ELR (cell line): Measurements from ENCODE around the gene DHX30.

Source experiments
- DNase-seq: peaks from one replicate; pipeline ENCODE4 v3.0.0-alpha.2; 2015; ENCODE audit warnings: low read depth

The DHX30 gene

GRCh38 chr3:47854267-47854666, 51.3 kb downstream of the DHX30 start:
- no peak for DNase-seq

GRCh38 chr3:47854720-47855455, 52.0 kb downstream of the DHX30 start:
- DNase-seq = no peak

GRCh38 chr3:47855461-47856383, 52.8 kb downstream of the DHX30 start:
- no peak for DNase-seq

- no peak for DNase-seq
Measured at GRCh38 chr3:47856669-47857068, 53.7 kb downstream of the DHX30 start.

DNA sequence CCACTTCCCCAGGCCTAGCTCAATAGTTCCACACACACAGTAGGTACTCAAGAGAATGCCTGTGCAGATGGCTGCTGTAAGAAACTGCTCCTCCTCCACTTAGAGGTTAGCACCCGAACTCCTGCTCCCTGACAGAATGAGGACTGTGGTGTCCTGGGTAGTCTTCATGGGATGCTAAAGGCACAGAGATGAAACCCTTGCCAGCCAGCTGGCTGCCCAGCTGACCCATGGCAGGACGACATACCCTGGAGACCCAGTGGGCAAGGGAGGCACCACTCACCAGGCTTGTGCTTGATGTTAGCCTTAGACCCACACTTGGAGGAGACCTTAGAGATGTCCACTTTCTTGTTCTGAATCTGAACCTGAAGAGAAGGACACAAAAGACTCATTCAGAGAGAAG, 54.2 kb downstream of the DHX30 start:
- no peak for DNase-seq

DNA sequence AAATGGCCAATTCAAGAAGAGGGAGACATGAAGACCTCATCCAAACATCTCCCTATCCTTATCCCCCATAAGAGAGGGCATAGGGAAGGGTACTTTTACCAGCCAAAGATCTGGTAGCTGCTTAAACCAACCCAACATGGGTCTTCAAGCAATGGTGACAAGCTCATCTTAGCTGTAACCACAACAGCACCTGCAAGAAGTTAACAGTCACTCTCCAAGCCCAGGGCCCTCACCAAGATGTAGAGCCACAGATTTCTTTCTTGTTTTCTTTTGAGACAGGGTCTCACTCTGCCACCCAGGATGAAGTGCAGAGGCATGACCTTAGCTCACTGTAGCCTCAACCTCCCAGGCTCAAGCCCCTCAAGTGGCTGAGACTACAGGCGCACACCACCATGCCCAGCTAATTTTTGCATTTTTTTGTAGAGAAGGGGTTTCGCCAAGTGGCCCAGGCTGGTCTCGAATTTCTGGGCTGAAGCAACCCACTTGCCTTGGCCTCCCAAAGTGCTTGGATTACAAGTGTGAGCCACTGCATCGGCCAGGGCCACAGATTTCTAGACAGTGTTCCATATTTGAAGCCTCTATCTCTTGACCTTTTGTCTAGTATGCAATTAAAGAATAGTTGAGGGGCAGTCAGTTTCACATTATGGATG, 57.1 kb downstream of the DHX30 start:
- no peak for DNase-seq

DNA sequence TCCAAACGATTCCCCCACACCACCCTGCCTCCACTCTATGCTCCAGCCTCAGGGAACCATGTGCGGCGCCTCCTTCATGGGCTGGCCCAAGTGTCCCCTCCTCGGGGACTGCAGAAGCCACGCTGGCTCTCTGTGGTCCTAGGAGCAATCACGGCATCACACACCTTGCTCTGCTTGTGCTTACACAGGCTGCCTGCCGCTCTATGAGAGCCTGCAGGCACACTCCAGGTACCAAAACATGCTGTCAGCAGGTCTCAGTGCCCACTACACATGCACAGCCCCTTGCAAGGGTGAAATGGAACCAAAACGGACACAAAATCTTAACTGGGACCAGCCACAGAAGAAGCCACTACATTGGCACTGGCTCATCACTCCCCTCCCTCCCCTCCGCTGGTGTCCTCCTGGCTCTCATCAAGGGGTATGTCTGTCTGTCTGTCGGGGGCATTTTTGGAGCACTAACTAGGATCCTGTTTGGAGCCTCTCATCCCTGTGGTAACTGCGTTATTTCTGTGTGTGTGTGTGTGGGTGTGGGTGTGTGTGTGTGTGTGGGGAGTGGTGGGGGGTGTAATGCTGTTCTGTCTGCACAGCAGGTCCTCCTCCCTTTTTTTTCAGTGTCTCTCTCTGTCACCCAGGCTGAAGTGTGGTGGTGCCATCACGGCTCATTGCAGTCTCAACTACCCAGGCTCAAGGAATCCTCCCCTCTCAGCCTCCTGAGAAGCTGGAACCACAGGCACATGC, 60.6 kb downstream of the DHX30 start:
- DNase-seq = no peak

- DNase-seq = peak; percentile 32
Measured at GRCh38 chr3:47865192-47865591, 62.3 kb downstream of the DHX30 start.

DNA sequence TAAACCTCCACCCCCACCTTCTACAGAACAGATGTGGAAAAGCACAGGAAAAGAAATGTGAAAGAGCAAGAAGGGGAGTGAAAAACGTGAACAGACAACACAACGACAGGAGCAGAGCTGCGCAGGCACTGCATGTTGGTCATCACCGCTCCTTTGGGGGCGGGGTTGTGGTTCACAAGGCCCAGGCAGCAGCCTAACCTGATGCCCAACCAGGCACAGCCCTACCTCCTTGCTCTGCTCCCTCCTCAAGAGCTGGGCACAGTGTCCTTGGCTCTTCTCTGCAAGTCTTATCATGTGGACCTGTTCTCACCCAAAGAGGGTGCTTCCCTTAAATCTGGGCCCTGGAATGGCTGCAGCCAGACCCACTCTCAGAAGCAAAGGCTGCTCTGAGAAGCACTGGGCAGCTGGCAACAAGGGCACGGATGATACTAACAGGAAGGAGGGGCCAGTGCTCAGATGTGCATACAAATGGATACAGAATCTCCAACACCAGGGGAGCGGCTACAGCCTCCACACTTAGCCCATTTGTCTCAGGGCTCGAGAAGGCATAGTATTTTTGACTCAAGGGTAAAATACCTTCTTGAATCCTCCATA, 64.6 kb downstream of the DHX30 start:
- no peak for DNase-seq

- no peak for DNase-seq
Measured at GRCh38 chr3:47868306-47868705, 65.4 kb downstream of the DHX30 start.

DNA sequence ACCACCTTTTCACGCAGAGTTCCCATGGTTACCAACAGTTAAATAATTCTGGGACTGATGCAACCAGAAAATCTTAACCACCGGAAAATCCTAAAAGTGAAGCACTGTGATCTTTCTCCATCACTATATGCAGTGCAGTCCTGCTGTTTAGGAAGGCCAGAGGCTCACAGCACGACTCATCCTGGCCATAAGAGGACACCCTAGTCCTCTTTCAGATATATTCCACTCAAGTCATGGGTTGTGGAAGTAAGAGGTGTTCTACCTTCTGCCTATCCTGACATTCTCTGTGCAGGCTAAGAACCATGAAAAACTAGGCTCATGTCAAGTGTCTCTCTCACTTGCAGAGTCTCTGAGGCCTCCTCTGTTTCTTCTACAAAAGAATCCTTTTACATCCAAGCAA, 67.2 kb downstream of the DHX30 start:
- no peak for DNase-seq

- DNase-seq = no peak
Measured at GRCh38 chr3:47870702-47871260, 67.8 kb downstream of the DHX30 start.

DNA sequence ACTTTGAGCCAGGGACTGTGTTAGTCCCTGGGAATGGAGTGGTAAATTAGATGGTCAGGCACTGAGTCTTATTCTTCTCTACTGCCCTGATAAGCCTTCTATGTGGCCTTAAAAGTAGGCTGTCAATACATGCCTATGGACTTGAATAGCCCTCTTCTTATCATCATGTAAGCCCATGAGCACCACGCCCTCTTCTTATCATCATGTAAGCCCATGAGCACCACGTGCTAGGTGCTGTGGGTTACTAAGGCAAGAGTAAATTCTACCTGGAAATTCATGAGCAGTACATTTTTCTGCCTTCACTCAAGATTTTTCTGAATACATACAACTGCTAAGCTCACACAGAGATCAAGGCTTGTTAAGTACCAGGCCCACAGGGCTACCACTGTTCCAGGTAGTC, 68.5 kb downstream of the DHX30 start:
- no peak for DNase-seq

DNA sequence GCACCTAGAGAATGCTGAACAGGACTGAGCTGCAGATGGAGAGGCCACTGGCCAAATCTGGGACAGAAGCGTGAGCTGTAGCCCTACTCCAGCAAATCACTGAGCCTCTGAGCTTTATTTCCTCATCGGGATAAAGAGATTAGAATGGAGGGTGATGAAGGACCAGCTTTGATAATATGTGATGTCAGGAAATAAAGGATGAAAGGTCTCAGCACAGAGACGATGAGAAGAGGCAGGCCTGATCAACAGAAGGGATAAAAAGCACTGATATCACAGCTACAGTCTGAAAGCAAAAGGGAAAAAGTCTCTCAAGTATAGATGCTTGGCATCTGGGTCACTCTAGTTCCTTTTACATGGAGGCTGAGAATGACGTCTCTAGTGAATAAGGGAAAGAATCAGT, 70.0 kb downstream of the DHX30 start:
- DNase-seq = no peak

DNA sequence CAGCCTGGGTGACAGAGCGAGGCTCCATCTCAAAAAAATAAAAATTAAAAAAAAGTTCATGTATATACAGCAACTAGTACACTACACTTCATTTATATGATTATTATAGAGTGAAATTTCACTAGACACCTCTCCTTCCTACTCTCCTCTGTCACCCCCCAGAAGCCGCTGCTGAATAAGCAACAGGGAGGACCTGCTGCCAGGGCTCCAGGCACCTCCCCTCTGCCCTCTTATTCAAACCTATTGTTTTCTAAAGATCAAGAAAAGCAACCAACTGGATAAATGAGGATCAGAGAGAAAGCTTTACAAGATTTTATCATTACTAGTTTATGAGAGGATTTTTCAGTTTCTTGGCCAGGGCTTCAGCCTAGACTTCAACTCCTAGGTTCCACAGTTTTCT, 71.5 kb downstream of the DHX30 start:
- no peak for DNase-seq

- no peak for DNase-seq
Measured at GRCh38 chr3:47874913-47875312, 72.0 kb downstream of the DHX30 start.

DNA sequence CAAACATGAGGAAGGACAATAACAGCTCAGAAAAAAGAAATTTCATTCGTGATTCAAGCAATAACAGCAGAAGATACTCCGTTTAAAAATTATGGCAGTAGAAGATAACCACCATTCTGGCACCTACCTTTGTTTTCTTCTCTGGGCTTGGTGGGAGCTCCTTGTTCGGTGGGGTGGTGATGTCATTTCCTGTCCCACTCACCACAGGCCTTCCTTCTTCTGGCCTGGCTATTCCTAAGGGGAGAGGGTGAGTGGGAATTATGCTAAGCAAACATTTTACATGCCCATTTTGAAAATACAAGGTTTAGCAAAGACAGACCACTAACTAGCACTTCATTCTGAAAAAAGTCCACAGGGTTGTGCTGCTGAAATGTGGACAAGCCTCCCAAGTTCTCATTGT, 74.4 kb downstream of the DHX30 start:
- peak; percentile 49 for DNase-seq

DNA sequence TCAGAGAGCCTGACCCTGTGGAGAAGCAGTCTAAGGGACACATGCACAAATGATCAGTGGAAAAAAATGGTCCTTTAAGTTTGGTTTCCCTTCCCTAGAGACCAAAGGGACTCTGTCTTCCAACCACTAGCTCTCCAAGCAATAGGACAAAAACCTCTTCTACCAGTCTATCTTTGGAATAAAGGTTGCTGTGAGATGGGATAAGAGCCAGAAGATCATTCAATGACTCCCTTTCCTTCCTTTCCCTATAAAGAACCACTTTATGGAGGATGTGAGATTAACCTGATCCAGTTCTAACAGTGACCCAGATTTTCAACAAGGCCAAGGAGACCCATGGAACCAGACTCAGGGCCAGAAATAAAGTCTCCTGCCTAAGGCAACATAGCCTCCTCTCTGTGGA, 74.8 kb downstream of the DHX30 start:
- DNase-seq = no peak

DNA sequence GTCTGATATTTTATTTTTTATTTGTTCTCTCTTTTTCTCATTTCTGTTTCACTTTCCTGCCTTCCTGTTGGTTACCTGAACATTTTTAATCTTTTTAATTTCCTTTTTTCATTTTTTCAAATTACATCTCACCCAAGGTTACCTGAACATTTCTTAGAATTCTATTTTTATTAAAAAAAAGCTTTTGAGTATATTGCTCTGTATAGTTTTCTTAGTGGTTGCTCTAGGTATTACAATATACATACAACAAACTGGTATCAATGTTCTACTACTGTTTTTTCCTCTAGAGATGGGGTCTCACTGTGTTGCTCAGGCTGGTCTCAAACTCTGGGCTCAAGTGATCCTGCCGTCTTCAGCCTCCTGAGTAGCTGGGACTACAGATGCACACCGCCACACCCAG, 79.4 kb downstream of the DHX30 start:
- peak; percentile 3 for DNase-seq

DNA sequence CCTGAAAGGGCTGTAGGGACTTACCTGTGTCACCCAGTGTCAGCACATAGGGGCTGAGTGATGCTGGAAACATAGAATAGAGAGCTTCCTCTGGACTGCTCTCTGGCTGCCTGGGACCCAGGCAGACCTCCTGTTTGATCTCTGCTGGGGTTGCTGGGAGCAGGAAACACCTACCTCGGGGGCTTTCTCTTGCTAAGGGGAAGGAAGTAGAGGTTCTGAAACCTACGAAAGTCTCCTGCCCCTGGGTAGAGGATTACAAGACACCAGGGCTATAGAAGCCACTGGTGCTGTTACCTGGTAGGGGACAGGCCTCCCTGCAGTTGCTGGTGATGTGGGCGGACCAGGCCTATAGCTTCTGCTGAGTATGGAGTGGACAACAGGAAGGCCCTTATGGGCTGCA, 81.7 kb downstream of the DHX30 start:
- no peak for DNase-seq

DNA sequence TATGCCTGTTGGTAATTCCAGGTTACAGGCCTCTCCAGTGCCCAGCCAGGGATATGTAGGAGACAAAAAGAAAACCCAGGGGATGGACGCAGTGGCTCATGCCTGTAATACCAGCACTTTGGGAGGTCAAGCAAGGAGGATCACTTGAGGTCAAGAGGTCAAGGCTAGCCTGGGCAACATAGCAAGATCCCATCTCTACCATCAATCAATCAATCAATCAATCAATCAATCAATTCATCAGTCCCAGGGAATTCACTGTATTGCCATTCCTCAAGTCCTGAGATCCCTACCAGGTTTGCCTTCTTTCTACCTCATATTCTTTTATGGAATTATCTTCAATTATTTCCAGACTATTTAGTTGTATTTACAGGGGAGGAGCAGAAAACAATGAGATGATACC, 82.2 kb downstream of the DHX30 start:
- no peak for DNase-seq
